Keratinocyte (primary cell): Measurements from ENCODE around the gene SEMA3C. TPM values are rescaled to one million over a fixed set of nuclear protein-coding genes. Genes with fewer than 3 reads are reported as not detected.

Source experiments
- DNase-seq: peaks from one replicate; pipeline ENCODE4 v3.0.0-alpha.2; 2011; ENCODE audit warnings: low read depth, missing footprints, low spot score
- FAIRE-seq: peaks from 2 replicates; lab custom pipeline; 2011; peaks lifted over from hg19 to GRCh38; lab: Jason Lieb, UNC
- H2AFZ ChIP-seq: 2 replicates; pipeline ENCODE4 v1.6.0; 2012; ENCODE audit warnings: low read length, control low read depth, inconsistent platforms; ENCODE audit not compliant: control insufficient read depth
- H3K27ac ChIP-seq: 2 replicates; pipeline ENCODE4 v1.5.1; 2011; ENCODE audit warnings: low read length; ENCODE audit not compliant: control insufficient read depth, insufficient read depth
- H3K27me3 ChIP-seq: 3 replicates; pipeline ENCODE4 v1.6.0; 2011; ENCODE audit warnings: low read length; ENCODE audit not compliant: control insufficient read depth, insufficient read depth; ENCODE audit errors: extremely low read depth
- H3K36me3 ChIP-seq, 2 experiments: 2 replicates in 1 of 2; 3 replicates in 1 of 2; pipeline ENCODE4 v1.5.1; 2011; ENCODE audit warnings: low read length in 2 of 2, mild to moderate bottlenecking in 1 of 2; ENCODE audit not compliant: control insufficient read depth in 2 of 2, insufficient read depth in 2 of 2; ENCODE audit errors: extremely low read depth in 1 of 2
- H3K4me1 ChIP-seq: 3 replicates; pipeline ENCODE4 v1.5.1; 2011; ENCODE audit warnings: low read length; ENCODE audit not compliant: control insufficient read depth, insufficient read depth; ENCODE audit errors: extremely low read depth
- H3K4me2 ChIP-seq: 3 replicates; pipeline ENCODE4 v1.6.0; 2011; ENCODE audit warnings: low read depth, low read length; ENCODE audit not compliant: control insufficient read depth, insufficient read depth; ENCODE audit errors: extremely low read depth
- H3K4me3 ChIP-seq, 3 experiments: fragments of 200-600 bp in 1 of 3; sonication (generic) in 1 of 3; 2 replicates in 2 of 3; 3 replicates in 1 of 3; pipeline ENCODE4 v1.5.1; 2011 to 2016; ENCODE audit warnings: low read length in 3 of 3, mild to moderate bottlenecking in 3 of 3, control low read depth in 2 of 3, inconsistent platforms in 1 of 3, low read depth in 1 of 3, mixed read lengths in 1 of 3, mixed run types in 1 of 3, moderate library complexity in 1 of 3; ENCODE audit not compliant: control insufficient read depth in 2 of 3, insufficient read depth in 2 of 3; ENCODE audit errors: extremely low read depth in 1 of 3
- H3K79me2 ChIP-seq: 2 replicates; pipeline ENCODE4 v1.6.0; 2012; ENCODE audit warnings: low read length; ENCODE audit not compliant: control insufficient read depth, insufficient read depth
- H3K9ac ChIP-seq: 3 replicates; pipeline ENCODE4 v1.6.0; 2011; ENCODE audit warnings: low read length; ENCODE audit not compliant: control insufficient read depth, insufficient read depth; ENCODE audit errors: extremely low read depth
- H3K9me1 ChIP-seq: 3 replicates; pipeline ENCODE4 v1.6.0; 2011; ENCODE audit warnings: low read length; ENCODE audit not compliant: control insufficient read depth, insufficient read depth; ENCODE audit errors: extremely low read depth
- H3K9me3 ChIP-seq: 2 replicates; pipeline ENCODE4 v1.5.1; 2012; ENCODE audit warnings: low read depth, low read length; ENCODE audit not compliant: control insufficient read depth
- H4K20me1 ChIP-seq: 3 replicates; pipeline ENCODE4 v1.6.0; 2011; ENCODE audit warnings: low read length; ENCODE audit not compliant: control insufficient read depth, insufficient read depth; ENCODE audit errors: extremely low read depth
- EZH2 ChIP-seq: IDR thresholded peaks from one replicate; pipeline ENCODE4 v1.6.1; 2012; ENCODE audit warnings: inconsistent platforms, mild to moderate bottlenecking, low read length, moderate library complexity
- dilution Hi-C: fragments of 300-500 bp; cut with MboI; formaldehyde crosslinking; loops from one replicate; pipeline ENCODE4 v1.7.0; 2020; ENCODE audit warnings: low sequenced_read_pairs; ENCODE audit not compliant: extremely low pct_ligation_motif_present
- polyA plus RNA-seq, 5 experiments: library from polyadenylated mRNA; depleted of rRNA in 3 of 5; stranded (reverse) in 3 of 5; stranded (forward) in 1 of 5; unstranded in 1 of 5; fragments of >200 nt; gene quantifications; 1 replicate in 1 of 5; 2 replicates in 3 of 5; 3 replicates in 1 of 5; pipeline versions ENCODE4 v1.2.1 to v1.2.3, GENCODE V29; 2011 to 2012; ENCODE audit warnings: missing spikeins in 2 of 5, low read depth in 1 of 5, low replicate concordance in 1 of 5
- TF ChIP-seq, protein P1 (sequence below), 3 experiments: IDR thresholded peaks in 1 of 3; conservative IDR thresholded peaks in 1 of 3; optimal IDR thresholded peaks in 1 of 3; 2 replicates in 2 of 3; 3 replicates in 1 of 3; pipeline versions ENCODE3 to v1.5.1; 2011; ENCODE audit warnings: low read length in 3 of 3, mild to moderate bottlenecking in 3 of 3, moderate library complexity in 2 of 3, control low read depth in 1 of 3, inconsistent platforms in 1 of 3; ENCODE audit not compliant: insufficient read depth in 2 of 3; ENCODE audit errors: extremely low read depth in 1 of 3

Gene SEMA3C
- polyA plus RNA-seq, 1 donor (not counting 4 experiments of a cell fraction or from before 2014, with no cell fraction given): 142 TPM

DNA sequence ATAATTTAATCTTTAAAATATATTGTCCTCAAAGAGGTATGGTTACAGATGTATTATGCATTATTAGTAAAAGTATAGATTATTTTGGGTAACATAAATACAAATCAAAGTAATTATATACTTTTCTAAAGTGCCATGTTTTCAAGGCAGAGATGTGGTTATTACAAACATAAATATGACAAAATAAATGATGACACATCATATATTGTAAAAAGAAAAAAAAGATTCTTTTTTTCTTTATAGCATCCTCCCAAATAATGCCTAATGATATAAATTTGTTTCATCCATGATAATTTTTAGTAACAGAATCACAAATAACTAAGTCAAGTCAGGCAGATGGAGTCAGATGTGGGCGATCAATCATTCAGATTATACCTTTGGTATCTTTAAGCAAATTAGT is 29.3 kb downstream of the SEMA3C start:
- H3K79me2 ChIP-seq: peaks cover 46% of the 10 kb centered on the region
- H4K20me1 ChIP-seq: no peaks in the 10 kb centered on the region
- DNase-seq: no peak
- TF ChIP-seq, protein P1, sequence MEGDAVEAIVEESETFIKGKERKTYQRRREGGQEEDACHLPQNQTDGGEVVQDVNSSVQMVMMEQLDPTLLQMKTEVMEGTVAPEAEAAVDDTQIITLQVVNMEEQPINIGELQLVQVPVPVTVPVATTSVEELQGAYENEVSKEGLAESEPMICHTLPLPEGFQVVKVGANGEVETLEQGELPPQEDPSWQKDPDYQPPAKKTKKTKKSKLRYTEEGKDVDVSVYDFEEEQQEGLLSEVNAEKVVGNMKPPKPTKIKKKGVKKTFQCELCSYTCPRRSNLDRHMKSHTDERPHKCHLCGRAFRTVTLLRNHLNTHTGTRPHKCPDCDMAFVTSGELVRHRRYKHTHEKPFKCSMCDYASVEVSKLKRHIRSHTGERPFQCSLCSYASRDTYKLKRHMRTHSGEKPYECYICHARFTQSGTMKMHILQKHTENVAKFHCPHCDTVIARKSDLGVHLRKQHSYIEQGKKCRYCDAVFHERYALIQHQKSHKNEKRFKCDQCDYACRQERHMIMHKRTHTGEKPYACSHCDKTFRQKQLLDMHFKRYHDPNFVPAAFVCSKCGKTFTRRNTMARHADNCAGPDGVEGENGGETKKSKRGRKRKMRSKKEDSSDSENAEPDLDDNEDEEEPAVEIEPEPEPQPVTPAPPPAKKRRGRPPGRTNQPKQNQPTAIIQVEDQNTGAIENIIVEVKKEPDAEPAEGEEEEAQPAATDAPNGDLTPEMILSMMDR (optimal IDR thresholded peaks at IDR 0.05 in 1 of 3, IDR thresholded peaks at IDR 0.05 in 1 of 3, conservative IDR thresholded peaks at IDR 0.05 in 1 of 3; ENCODE audit: extremely low read depth in 1 of 3, insufficient read depth in 2 of 3, low read length in 3 of 3): no peak
- TF ChIP-seq EZH2: no peak
- no peaks in the 10 kb centered on the region for H3K27me3 ChIP-seq
- H3K4me3 ChIP-seq: no peak overlapping the region
- no peak overlapping the region for H3K9ac ChIP-seq
- no peak overlapping the region for H2AFZ ChIP-seq
- peaks cover 9% of the 10 kb centered on the region for H3K4me1 ChIP-seq
- no peaks in the 10 kb centered on the region for H3K9me3 ChIP-seq
- H3K27ac ChIP-seq: no peak overlapping the region
- FAIRE-seq: no peak
- H3K36me3 ChIP-seq: peaks cover 0 to 4% of the 10 kb centered on the region in 2 experiments
- dilution Hi-C loops: no loop called here
- H3K4me2 ChIP-seq: no peak overlapping the region
- H3K9me1 ChIP-seq: no peaks in the 10 kb centered on the region

DNA sequence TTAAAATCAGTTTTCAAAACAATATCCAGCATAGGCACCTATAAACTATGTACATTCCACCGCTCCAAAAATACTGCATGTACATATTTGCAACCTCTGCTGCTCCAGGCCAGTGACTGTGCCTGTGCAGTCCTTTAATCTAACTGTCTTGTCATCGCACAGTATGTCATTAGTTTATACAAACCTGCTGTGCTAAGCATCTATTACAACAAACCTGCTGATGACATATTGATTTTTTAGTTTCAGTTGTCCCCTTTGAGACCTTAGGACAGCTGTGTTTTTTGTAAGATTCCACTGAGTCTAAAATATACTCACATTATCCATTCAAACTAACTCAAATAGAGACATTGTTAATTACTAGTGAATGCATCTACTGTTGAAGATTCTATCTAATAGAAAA is 33.1 kb downstream of the SEMA3C start:
- DNase-seq: no peak
- H3K27ac ChIP-seq: no peak overlapping the region
- TF ChIP-seq EZH2: no peak
- TF ChIP-seq, protein P1 (optimal IDR thresholded peaks at IDR 0.05 in 1 of 3, IDR thresholded peaks at IDR 0.05 in 1 of 3, conservative IDR thresholded peaks at IDR 0.05 in 1 of 3; ENCODE audit: extremely low read depth in 1 of 3, insufficient read depth in 2 of 3, low read length in 3 of 3): no peak
- no peak for FAIRE-seq
- peaks cover 30% of the 10 kb centered on the region for H3K79me2 ChIP-seq
- H3K4me1 ChIP-seq: peaks cover 29% of the 10 kb centered on the region
- no peaks in the 10 kb centered on the region for H3K9me3 ChIP-seq
- no peak overlapping the region for H3K4me3 ChIP-seq
- no peaks in the 10 kb centered on the region for H4K20me1 ChIP-seq
- no peak overlapping the region for H3K4me2 ChIP-seq
- no peak overlapping the region for H3K9ac ChIP-seq
- no peak overlapping the region for H2AFZ ChIP-seq
- dilution Hi-C loops: no loop called here
- H3K27me3 ChIP-seq: no peaks in the 10 kb centered on the region
- H3K9me1 ChIP-seq: no peaks in the 10 kb centered on the region
- peaks cover 2 to 3% of the 10 kb centered on the region in 2 experiments for H3K36me3 ChIP-seq
